GM19372 (cell line): Measurements from ENCODE around the gene GRXCR2.
"Not testable (repeated sequence)": the region's sequence is repeated elsewhere in the genome, so short reads cannot be mapped to it uniquely, and the experiment has no call there.

ENCODE experiments used
- ATAC-seq: cut with Tn5 transposase; IDR thresholded peaks from one replicate; pipeline ENCODE4 v1.9.1; 2021; ENCODE audit warnings: mild to moderate bottlenecking, low read depth, moderate library complexity; ENCODE audit not compliant: unreplicated experiment

Gene GRXCR2

DNA sequence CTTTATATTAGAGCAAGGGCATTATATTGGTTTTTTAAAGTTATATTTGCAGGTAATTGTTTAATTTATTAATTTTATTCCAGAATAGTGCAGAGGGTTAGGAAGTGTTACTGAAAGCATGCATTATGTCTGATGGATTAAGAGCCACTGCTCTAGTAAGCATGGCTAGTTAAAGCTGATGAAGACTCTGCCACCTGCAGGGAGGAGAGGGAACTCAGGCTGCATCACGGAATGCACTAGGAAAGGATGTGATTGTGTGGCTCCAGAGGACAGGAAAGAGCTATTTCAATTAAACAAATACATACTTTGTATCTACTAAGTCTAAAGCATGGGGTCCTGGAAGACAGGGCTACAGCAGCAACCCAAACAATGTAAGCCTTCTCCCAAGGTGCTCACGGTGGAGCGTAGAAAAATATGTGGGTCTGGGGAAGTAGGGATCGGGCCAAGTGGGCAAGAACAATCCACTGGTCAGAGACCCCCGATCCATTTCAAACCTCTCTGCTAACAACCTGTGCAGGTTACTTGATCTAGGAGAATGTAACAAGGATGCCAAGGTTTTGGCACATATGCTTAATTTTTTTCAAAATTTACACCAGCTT lies 15.3 kb upstream of the GRXCR2 start:
- ATAC-seq = peak; percentile 54

DNA sequence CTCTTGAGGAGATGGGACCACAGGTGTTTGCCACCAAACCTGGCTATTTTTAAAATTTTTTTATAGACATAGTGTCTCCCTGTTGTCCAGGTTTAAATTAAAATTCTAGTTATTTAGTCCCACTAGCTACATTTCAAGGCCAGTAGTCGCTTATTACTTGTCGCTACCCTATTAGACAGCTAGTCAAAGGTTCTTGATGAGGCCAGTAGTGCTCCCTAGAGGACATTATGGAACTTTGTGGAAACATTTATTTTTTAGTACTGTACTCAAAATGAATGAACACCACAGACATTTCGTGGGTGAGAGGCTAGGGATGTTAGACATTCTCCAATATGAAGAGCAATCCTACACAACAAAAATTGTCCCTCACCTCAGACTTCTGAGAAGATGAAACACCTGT lies 14.4 kb upstream of the GRXCR2 start:
- no peak for ATAC-seq

DNA sequence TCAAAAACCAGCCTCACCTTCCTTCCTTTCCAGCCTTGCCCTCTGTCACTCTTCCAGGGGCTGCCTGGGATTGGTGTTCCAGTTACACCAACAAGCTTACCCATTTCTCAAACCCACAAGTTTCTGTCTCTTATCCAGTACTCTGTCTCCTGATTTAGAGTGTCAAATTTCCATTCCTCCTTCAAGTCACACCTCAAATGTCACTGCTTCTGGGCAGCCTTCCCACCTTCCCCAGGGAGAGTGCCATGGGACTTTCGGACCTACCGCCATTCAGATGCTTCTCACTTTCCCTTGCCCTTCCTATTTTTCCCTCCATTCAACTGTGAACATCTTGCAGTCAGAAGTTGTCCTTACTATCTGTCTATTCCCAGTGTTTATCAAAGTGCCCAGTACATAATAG lies 2.0 kb upstream of the GRXCR2 start:
- no peak for ATAC-seq

DNA sequence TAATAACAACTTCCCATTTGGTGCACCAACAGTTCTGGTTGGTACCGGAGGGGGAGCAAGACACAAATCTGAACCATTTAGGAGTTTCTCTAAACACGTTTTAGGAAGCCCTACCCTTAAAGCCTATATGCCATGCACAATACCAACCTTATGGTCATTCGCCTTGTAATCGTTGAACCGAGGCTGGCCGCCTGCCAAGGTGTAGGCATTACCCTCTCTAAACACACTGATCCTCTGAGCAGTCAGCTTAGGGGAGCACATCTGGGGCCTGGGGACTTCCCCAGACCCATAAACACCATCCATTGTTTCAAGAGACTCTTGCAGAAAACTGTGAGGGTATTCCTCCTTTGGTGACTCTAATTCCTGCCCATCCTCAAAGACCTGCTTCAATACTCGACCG lies 328 bp downstream of the GRXCR2 start:
- ATAC-seq = no peak

DNA sequence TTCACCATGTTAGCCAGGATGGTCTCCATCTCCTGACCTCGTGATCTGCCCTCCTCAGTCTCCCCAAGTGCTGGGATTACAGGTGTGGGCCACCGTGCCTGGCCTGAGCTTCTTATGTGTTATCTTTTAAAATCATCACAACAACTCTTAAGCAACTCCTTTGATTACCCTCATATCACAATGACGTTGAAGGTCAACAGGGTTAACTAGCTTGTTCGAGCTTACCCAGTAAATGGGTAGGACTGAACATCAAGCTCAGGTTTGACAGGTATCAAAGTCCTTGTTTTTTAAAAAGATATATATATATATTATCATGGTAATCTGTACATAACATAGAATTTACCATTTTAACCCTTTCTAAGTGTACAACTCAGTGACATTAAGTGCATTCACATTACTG lies 3.1 kb downstream of the GRXCR2 start:
- no peak for ATAC-seq

DNA sequence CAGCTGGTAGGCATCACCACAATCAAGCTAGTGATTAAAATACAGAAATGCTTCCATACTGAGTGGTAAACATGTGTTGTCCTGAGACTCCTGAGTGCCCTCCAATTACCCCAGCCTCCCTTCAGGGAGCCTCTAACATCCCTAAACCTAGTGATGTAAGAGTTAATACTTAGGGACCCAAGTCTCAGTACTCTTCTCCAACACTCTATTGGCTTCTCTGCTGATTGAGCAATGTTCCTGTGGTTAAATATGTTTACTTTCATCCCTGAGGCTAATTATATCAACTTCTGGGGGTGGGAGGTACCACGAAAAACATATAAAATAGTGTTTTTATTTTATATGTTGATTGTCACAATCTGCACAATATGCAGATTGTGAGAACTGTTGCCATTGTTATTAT lies 5.0 kb downstream of the GRXCR2 start:
- ATAC-seq = no peak

DNA sequence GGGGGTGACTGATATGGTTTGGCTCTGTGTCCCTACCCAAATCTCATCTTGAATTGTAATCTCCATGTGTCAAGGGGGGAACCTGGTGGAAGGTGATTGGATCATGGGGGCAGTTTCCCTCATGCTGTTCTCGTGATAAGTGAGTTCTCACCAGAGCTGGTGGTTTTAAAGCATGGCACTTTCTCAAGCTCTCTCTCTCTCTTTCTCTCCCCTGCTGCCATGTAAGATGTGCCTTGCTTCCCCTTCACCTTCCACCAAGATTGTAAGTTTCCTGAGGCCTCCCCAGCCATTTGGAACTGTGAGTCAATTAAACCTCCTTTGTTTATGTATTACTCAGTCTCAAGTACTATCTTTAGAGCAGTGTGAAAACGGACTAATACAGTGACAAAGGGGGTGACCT lies 8.4 kb downstream of the GRXCR2 start:
- not testable (repeated sequence) for ATAC-seq

DNA sequence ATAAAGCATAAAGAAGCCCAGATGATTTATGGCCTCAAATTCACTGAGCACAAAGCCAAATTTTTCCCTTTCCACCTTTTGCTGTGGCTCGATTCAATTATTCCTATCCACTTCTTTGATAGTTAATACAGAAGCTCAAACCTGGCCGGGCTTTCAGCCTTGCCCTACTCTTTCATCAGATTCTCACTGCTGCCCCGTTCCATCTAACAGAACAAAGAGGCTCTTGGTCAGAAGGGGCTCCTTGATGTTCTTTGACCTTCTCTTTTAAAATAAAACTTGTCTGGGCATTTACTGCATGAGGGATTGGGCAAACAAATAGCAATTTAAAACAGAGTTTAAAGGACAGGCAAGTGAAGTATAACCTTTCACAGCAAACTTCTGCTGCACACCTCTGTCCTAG lies 9.8 kb downstream of the GRXCR2 start:
- ATAC-seq = no peak

DNA sequence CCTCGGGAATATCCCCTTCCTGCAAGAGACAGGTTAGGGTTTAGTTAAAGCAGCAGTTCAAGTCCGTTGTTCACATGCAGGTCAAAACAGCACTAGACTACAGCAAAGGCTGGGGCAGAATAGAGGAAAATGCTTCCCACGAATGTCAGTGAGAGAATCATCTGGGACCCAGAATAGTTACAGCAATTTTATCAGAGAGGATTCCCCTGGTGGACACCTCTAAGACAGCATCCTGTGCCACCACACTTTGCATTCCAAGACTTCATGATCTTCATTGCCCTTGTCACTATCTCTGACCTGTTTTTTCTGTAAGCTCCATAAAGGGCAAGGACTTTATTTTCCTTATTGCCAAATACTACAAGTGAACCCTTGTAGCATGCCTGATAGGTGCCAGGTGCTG lies 12.9 kb downstream of the GRXCR2 start:
- no peak for ATAC-seq

DNA sequence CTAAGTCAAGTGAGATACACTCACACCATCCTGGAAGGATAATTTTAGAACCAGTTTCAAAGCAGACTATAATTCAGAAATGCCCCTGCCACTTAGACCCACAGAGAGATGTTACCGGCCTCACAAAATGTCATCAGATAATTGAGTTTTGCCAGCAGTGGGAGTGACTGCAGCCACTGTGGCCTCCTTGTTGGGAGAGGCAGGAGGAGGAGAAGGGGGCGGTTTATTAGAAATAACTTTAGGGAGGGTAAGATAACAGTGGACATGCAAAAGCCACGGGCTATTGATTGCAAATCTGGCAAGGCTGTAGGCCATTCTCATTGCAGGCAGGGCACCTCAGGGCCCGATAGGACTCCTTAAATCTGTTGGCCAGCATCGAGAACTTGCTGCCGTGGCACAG lies 13.4 kb downstream of the GRXCR2 start:
- no peak for ATAC-seq

DNA sequence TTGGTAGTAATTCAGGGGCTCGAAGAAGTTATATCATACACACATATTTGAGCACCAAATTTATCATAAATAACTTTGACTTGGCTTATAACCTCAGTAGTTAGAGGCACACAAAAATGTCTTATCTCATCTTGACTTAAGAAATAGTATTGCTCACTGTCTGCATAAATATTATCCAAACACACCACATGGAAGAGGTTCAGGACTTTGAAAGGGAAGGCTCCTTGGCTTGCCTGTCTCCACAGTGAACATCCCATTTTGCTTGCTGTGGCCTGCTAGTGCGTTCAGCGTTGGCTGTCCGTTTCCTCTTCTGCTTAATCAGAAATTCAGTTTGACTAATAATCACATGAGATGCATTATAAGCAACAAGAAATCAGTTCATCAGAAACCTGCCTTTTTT lies 13.9 kb downstream of the GRXCR2 start:
- ATAC-seq = no peak

DNA sequence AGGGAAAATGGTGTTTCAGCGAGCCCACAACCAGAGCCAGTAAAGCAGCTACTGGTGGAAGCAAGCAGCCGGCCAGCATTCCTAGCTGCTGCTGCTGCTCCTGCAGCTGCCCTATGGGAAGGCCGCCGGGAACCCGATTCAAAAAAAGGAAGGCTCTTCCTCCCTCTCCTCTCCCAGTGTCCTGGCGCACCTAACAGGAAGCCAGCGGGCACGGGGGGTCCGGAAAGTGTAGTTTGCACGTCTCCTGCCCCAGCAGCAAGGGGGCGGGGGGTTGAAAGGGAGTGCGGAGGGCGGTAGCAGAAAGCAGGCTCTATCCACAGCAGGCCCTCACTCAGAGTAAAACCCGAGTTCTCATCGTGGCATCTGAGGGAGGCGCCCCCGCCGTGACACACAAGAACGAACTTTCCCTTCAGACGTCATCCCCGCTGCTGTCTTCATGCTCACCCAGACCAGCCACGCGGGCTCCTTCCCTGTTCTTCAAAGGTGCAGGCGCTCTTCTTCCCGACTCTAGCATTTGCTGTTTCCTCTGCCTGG lies 16.5 kb downstream of the GRXCR2 start:
- no peak for ATAC-seq

DNA sequence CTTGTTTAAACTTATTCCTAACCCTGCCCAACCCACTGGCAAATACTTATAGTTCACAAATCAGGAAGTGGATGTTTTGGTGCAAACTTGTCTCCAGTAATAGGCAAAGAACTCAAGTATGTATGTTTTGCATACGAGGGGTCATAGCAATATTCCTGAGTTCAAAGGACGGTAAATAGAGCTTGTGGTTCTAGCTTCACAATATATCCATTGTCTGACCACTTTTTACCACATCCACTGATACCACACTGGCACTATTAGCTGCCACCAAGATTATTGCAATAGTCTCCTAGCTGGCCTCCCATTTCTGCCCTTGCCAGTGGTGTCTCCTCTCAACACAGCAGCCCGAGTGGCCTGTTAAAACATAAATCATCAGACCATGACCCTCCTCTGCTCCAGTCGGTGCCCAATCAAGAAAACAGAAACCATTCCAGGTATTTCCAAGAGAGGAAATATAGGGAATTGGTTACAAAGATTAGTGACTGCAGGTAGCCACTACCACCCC lies 17.0 kb downstream of the GRXCR2 start:
- no peak for ATAC-seq

DNA sequence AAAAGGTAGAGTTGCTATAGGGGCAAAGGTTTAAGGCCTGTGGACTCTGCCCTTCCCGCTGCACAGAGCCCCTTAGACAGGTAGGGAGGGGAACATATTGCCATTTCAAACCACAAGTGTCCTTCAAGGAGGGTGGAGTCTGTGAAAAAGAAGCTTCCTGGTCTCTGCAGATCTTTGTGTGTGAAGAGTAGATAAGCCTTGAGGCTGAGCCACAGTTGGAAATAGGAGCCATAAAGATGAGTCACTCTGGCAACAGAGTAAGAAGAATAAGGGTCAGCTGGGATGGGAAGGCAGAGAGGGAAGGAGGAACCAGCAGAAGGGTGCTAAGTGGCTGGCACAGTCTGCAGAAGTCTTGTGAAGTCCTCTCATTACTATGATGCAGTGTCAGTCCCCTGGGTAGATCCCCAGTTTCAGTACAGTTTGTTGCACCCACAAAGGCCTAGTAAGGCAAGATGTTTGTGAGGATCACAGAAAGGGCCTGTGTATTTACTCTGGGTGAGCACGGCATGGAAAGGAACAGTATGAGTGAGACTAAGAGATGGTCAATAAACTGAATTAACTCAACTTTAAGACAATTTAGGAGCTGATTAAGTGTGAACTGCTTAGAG lies 18.1 kb downstream of the GRXCR2 start:
- no peak for ATAC-seq

DNA sequence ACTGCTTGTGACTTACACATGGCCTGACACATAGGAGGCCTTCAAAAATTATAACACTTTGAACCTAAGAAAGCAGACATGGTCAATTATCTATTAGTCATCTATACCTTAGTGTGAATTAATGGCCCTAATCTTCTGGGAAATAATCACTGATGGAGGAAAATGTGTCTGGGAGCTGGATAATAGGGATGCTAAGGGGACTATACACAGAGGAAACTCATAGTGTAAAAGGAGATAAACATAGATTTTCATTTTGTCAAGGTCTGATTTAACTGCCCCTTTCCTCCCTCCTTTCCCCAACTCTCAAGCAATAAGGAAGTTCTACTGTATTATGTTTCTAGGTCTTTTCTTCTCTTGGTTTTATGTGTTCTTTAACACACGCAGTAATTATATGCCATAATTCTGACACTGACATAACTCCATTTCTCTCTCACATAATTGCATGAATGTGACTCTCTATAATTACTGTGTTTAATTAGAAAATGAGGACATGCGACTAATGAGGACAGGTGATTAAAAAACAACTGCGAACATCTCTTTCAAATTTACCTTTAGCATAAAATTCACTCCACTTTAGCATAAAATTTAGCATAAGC lies 18.9 kb downstream of the GRXCR2 start:
- no peak for ATAC-seq

DNA sequence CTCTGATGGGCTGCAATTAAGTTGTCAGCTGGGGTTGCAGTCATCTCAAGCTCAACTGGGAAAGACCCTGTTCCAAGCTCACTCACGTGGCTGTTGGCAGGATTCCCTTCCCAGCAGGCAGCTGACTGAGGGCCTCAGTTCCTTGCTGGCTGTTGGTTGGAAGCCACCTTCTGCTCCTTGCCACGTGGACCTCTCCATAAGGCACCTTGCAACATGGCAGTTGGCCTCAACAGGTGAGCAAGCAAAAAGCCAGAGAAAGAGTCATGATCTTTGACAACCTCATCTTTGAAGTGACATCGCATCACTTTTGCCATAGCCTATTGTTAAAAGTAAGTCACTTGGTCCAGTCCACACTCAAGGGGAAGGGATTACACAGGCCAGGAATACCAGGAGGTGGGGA lies 19.8 kb downstream of the GRXCR2 start:
- ATAC-seq = no peak

DNA sequence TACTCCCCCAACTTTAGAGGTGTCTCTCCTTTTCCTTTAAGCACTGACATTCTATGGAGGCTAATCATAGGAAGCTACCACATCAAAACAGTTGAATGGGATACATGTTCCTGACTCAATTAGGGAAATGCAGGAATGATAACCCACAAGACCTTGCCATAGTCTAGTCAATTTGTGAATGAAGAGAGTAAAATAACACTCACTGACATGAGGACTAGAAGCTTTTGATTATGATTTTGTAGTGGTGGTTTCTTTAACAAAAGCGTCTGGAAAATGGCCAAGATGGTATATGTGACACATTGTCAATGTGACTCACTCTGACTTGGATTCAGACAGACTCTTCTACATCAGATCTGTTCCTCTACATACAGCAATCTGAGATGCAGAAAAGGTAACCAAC lies 24.0 kb downstream of the GRXCR2 start:
- ATAC-seq = no peak

DNA sequence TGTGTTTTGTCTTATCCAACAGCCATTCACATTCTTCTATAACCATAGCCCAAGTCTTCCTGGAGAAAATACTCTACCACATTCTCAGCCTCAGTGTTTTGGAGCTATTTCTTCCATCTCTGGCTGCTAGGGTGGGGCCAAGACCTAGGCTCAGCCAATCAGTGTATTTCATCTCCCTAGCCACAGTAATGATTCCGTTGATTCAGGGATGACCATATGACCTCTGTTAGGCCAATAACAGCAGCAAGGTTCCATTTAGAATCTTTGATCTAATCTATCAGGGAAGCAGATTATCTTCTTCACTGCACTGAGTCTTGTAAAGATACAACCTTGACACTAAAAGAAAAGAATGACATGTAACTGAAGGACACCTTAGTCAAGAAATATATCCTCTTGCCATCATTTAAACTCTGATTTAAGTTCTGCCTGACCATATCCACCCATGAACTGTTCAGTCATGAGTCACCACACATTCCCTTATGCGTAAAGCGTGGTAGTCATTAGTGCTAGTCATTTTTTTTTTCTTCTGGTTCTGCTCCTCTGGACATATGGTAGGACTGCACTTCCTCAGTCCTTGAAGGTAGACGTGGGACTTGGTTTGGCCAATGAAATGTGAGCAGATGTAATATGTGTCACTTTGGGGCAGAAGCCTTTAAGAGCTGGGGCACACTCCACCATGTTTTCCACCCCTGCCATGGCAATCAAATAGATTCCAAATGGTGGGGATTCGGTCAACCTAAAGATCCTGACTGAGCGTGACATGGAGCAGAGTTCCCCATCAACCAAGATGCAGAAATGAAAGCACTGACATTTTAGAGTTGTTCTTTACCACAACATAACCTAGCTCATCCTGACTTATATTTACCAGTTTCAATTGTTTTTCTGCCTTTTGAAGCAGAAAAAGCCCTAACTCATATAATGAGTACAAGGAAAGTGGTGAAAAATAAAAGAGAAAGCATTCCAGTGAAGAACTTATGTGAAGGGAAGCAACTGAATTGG lies 25.0 kb downstream of the GRXCR2 start:
- no peak for ATAC-seq

DNA sequence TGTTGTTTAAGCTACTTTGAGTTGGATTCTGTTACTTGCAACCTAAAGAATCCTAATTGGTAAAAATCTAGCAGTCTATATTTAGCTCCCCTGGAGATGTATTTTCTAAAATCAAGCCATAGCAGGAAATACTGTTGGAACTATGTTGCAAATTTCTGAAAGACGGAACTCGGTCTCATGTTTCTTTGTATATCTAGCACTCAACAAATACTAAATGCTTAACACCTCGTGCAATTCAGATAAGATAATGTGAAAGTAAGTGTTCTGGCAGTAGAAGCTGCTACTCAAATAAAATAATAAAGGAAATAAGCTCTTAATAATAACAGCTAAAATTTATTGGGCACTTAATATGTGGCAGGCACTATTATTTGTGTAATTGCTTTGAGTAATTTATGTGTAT lies 26.7 kb downstream of the GRXCR2 start:
- ATAC-seq = no peak

DNA sequence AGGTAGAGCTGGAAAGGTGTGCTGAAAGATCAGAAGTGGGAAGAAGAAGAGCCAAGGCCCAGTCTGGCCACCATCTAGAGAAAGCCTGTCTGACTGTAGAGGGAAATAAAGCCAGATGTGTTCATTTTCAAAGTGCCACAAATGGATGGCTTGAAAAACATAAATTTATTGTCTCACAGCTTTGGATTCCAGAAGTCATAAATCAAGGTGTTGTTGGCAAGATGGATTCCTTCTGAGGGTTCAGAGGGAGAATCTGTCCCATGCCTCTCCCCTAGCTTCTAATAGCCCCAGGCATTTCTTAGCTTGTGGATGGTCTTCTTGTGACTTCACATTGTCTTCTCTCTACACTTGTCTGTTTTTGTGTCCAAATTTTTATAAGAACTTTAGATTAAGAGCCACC lies 31.5 kb downstream of the GRXCR2 start:
- ATAC-seq = no peak
